HepG2 (cell line): ENCODE results near the gene CCDC201. TPM values are rescaled to one million over a fixed set of nuclear protein-coding genes. Genes with fewer than 3 reads are reported as not detected.

Experiments
- HNF4A ChIP-seq: sonication (generic); formaldehyde crosslinking; IDR thresholded peaks from 2 replicates; pipeline ENCODE4 v1.4.0; 2020; ENCODE audit warnings: missing genetic modification reagents
- KLF12 ChIP-seq: sonication (generic); formaldehyde crosslinking; IDR thresholded peaks from 2 replicates; pipeline ENCODE4 v1.4.0; 2020; ENCODE audit warnings: missing genetic modification reagents, borderline replicate concordance
- MATR3 ChIP-seq: sonication (generic); formaldehyde crosslinking; IDR thresholded peaks from 2 replicates; pipeline ENCODE4 v1.4.0; 2020; ENCODE audit warnings: missing genetic modification reagents
- MED13 ChIP-seq: sonication (generic); formaldehyde crosslinking; IDR thresholded peaks from 2 replicates; pipeline ENCODE4 v1.5.0; 2020; ENCODE audit warnings: missing genetic modification reagents
- MEF2D ChIP-seq: sonication (generic); formaldehyde crosslinking; IDR thresholded peaks from 2 replicates; pipeline ENCODE4 v1.5.1; 2020; ENCODE audit warnings: mild to moderate bottlenecking, missing genetic modification reagents
- NR2F6 ChIP-seq, 2 experiments: IDR thresholded peaks; 2 replicates each; pipeline ENCODE4 v1.6.1; 2016; ENCODE audit warnings: antibody characterized with exemption in 1 of 2, mild to moderate bottlenecking in 1 of 2
- NR3C1 ChIP-seq: sonication (generic); formaldehyde crosslinking; IDR thresholded peaks from 2 replicates; pipeline ENCODE4 v1.4.0; 2020; ENCODE audit warnings: missing genetic modification reagents
- SRSF4 ChIP-seq: fragments of 200-400 bp; formaldehyde crosslinking; IDR thresholded peaks from one replicate; pipeline ENCODE4 v1.6.1; 2018; ENCODE audit warnings: mild to moderate bottlenecking, low read depth, low read length, moderate library complexity; ENCODE audit not compliant: poor library complexity, severe bottlenecking
- STAT5B ChIP-seq: sonication (generic); formaldehyde crosslinking; IDR thresholded peaks from 2 replicates; pipeline ENCODE4 v1.4.0; 2020; ENCODE audit warnings: missing genetic modification reagents
- SUZ12 ChIP-seq: fragments of 150-350 bp; IDR thresholded peaks from 2 replicates; pipeline ENCODE4 v1.6.1; 2014; ENCODE audit warnings: low read depth, low read length
- U2AF2 ChIP-seq: fragments of 200-400 bp; formaldehyde crosslinking; IDR thresholded peaks from 2 replicates; pipeline ENCODE4 v1.6.1; 2017; ENCODE audit warnings: low read depth, mild to moderate bottlenecking, low read length
- ZKSCAN8 ChIP-seq: IDR thresholded peaks from 2 replicates; pipeline ENCODE4 v1.6.1; 2016; ENCODE audit warnings: borderline replicate concordance, missing genetic modification reagents, missing compliant biosample characterization
- ZNF20 ChIP-seq: sonication (generic); formaldehyde crosslinking; IDR thresholded peaks from 2 replicates; pipeline ENCODE4 v1.4.0; 2020; ENCODE audit warnings: mild to moderate bottlenecking, moderate library complexity, missing genetic modification reagents
- ZNF224 ChIP-seq: sonication (generic); formaldehyde crosslinking; IDR thresholded peaks from 2 replicates; pipeline ENCODE4 v1.5.0; 2020; ENCODE audit warnings: mild to moderate bottlenecking, missing genetic modification reagents
- ZNF251 ChIP-seq: sonication (generic); formaldehyde crosslinking; IDR thresholded peaks from 2 replicates; pipeline ENCODE4 v1.9.0; 2021; ENCODE audit warnings: mild to moderate bottlenecking, missing genetic modification reagents
- ZNF468 ChIP-seq: sonication (generic); formaldehyde crosslinking; IDR thresholded peaks from 2 replicates; pipeline ENCODE4 v1.8.0; 2022; ENCODE audit warnings: mild to moderate bottlenecking, moderate library complexity, missing genetic modification reagents
- ZNF598 ChIP-seq: sonication (generic); formaldehyde crosslinking; IDR thresholded peaks from 2 replicates; pipeline ENCODE4 v1.5.1; 2020; ENCODE audit warnings: mild to moderate bottlenecking, missing genetic modification reagents, borderline replicate concordance
- ZNF781 ChIP-seq: sonication (generic); formaldehyde crosslinking; IDR thresholded peaks from 2 replicates; pipeline ENCODE4 v1.5.1; 2020; ENCODE audit warnings: borderline replicate concordance, mild to moderate bottlenecking, missing genetic modification reagents; ENCODE audit errors: not compliant biosample characterization
- polyA plus RNA-seq, 8 experiments: library from polyadenylated mRNA; depleted of rRNA in 3 of 8; stranded (reverse) in 7 of 8; unstranded in 1 of 8; fragments of >200 nt; fragmentation: Illumina TruSeq in 4 of 8; extraction: Trizol in 4 of 8; gene quantifications; 2 replicates each; pipeline versions ENCODE4 v1.2.1 to v1.2.3, GENCODE V29; 2011 to 2016; ENCODE audit warnings: low read depth in 4 of 8, missing spikeins in 1 of 8, mixed read lengths in 1 of 8; ENCODE audit not compliant: insufficient read depth in 1 of 8
- total RNA-seq, 5 experiments: library from RNA; depleted of rRNA; stranded (reverse); fragments of >200 nt; fragmentation: Illumina TruSeq; extraction: Trizol; gene quantifications; 2 replicates each; pipeline ENCODE4 v1.2.3, GENCODE V29; 2016; ENCODE audit warnings: low read depth in 1 of 5
- TF ChIP-seq, protein P1 (sequence below): sonication (generic); formaldehyde crosslinking; IDR thresholded peaks from 2 replicates; pipeline ENCODE4 v1.4.0; 2020; ENCODE audit warnings: missing genetic modification reagents
- TF ChIP-seq, protein P2 (sequence below): sonication (generic); formaldehyde crosslinking; IDR thresholded peaks from 2 replicates; pipeline ENCODE4 v1.5.0; 2020; ENCODE audit warnings: mild to moderate bottlenecking, missing genetic modification reagents
- TF ChIP-seq, protein P3 (sequence below): sonication (generic); formaldehyde crosslinking; IDR thresholded peaks from 2 replicates; pipeline ENCODE4 v1.4.0; 2020; ENCODE audit warnings: missing genetic modification reagents
- TF ChIP-seq, protein P4 (sequence below): sonication (generic); formaldehyde crosslinking; IDR thresholded peaks from 2 replicates; pipeline ENCODE4 v1.8.0; 2022; ENCODE audit warnings: missing genetic modification reagents, mild to moderate bottlenecking, inconsistent platforms, borderline replicate concordance

CCDC201 gene
- total and polyA plus RNA-seq, 2 of the 13 experiments (the other 11 are each of a cell fraction or from before 2014, with no cell fraction given): 0.92 TPM; not detected in 1

DNA sequence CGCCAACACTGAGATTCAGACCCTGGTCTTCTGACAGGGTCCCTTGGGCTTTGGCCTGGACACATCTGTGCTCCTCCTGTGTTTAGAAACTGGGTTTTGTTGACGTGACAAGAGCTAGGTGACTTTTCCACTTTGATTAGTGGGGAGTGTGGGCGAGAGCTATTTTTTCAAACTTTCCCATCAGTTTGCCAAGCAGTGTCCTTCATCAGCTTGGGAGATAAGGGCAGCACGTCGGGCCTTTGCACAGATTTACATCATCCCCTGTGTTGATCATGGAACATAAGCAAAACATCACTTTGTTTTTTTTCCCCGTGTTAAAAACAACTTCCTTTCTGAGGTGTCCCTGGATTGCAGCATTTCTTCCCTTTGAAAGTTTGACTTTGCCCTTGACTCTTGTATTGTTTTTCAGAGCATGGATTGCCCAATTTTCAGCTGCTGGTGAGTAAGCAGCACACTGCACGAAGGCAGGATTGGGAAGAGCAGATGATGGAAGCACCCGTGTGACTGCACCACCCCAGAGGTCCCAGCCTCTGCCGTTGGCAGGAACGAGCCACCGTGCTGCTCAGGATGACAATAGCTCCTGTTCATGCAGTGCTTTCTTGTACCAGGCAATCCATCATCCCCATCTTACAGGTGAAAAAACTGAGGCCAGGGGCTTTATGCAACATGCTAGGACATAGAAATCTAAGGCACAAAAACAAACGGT, 9.0 kb upstream of the CCDC201 start (continued):
- TF ChIP-seq SRSF4: no peak
- TF ChIP-seq, protein P1, sequence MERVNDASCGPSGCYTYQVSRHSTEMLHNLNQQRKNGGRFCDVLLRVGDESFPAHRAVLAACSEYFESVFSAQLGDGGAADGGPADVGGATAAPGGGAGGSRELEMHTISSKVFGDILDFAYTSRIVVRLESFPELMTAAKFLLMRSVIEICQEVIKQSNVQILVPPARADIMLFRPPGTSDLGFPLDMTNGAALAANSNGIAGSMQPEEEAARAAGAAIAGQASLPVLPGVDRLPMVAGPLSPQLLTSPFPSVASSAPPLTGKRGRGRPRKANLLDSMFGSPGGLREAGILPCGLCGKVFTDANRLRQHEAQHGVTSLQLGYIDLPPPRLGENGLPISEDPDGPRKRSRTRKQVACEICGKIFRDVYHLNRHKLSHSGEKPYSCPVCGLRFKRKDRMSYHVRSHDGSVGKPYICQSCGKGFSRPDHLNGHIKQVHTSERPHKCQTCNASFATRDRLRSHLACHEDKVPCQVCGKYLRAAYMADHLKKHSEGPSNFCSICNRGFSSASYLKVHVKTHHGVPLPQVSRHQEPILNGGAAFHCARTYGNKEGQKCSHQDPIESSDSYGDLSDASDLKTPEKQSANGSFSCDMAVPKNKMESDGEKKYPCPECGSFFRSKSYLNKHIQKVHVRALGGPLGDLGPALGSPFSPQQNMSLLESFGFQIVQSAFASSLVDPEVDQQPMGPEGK (CRISPR knock-in tag): peak; percentile 61; the same call in 1 of the 2 replicates
- no peak for TF ChIP-seq NR3C1 (CRISPR knock-in tag)
- 0 out of 2 replicates have a peak, but pooled peaks have one; percentile 68 for TF ChIP-seq STAT5B (CRISPR knock-in tag)
- TF ChIP-seq ZNF251: no peak
- TF ChIP-seq, protein P2, sequence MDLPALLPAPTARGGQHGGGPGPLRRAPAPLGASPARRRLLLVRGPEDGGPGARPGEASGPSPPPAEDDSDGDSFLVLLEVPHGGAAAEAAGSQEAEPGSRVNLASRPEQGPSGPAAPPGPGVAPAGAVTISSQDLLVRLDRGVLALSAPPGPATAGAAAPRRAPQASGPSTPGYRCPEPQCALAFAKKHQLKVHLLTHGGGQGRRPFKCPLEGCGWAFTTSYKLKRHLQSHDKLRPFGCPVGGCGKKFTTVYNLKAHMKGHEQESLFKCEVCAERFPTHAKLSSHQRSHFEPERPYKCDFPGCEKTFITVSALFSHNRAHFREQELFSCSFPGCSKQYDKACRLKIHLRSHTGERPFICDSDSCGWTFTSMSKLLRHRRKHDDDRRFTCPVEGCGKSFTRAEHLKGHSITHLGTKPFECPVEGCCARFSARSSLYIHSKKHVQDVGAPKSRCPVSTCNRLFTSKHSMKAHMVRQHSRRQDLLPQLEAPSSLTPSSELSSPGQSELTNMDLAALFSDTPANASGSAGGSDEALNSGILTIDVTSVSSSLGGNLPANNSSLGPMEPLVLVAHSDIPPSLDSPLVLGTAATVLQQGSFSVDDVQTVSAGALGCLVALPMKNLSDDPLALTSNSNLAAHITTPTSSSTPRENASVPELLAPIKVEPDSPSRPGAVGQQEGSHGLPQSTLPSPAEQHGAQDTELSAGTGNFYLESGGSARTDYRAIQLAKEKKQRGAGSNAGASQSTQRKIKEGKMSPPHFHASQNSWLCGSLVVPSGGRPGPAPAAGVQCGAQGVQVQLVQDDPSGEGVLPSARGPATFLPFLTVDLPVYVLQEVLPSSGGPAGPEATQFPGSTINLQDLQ (CRISPR knock-in tag): 0 out of 2 replicates have a peak, but pooled peaks have one; percentile 20
- TF ChIP-seq U2AF2: no peak
- no peak for TF ChIP-seq KLF12 (CRISPR knock-in tag)
- 0 out of 2 replicates have a peak, but pooled peaks have one; percentile 20 for TF ChIP-seq ZNF598 (CRISPR knock-in tag)
- peak; percentile 98 for TF ChIP-seq MEF2D (CRISPR knock-in tag)
- TF ChIP-seq, protein P3, sequence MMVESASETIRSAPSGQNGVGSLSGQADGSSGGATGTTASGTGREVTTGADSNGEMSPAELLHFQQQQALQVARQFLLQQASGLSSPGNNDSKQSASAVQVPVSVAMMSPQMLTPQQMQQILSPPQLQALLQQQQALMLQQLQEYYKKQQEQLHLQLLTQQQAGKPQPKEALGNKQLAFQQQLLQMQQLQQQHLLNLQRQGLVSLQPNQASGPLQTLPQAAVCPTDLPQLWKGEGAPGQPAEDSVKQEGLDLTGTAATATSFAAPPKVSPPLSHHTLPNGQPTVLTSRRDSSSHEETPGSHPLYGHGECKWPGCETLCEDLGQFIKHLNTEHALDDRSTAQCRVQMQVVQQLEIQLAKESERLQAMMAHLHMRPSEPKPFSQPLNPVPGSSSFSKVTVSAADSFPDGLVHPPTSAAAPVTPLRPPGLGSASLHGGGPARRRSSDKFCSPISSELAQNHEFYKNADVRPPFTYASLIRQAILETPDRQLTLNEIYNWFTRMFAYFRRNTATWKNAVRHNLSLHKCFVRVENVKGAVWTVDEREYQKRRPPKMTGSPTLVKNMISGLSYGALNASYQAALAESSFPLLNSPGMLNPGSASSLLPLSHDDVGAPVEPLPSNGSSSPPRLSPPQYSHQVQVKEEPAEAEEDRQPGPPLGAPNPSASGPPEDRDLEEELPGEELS (CRISPR knock-in tag): peak; percentile 100
- TF ChIP-seq ZNF224 (CRISPR knock-in tag): no peak; the same call in 1 of the 2 replicates
- TF ChIP-seq ZNF781: peak; percentile 84
- peak; percentile 95 for TF ChIP-seq NR2F6 (IDR thresholded peaks at IDR 0.05)
- TF ChIP-seq NR2F6 (CRISPR knock-in tag; IDR thresholded peaks at IDR 0.05): peak; percentile 93
- TF ChIP-seq, protein P4, sequence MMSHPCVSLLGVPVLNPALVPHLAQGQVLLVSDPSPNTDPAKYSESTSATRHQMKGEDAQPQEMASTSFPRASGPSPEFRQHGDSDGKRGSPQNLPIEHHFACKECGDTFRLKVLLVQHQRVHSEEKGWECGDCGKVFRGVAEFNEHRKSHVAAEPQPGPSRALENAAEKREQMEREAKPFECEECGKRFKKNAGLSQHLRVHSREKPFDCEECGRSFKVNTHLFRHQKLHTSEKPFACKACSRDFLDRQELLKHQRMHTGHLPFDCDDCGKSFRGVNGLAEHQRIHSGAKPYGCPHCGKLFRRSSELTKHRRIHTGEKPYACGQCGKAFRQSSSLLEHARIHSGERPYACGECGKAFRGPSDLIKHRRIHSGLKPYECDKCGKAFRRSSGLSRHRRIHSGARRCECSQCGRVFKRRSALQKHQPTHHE (CRISPR knock-in tag): peak; percentile 82; the same call in 1 of the 2 replicates
- no peak for TF ChIP-seq SUZ12
- TF ChIP-seq HNF4A: peak; percentile 95
- TF ChIP-seq MATR3: no peak
- no peak for TF ChIP-seq ZNF20 (CRISPR knock-in tag)
- TF ChIP-seq ZNF468: peak; percentile 85
- peak; percentile 96 for TF ChIP-seq ZKSCAN8 (CRISPR knock-in tag)
- no peak for TF ChIP-seq MED13
